Neural cell (in vitro differentiated cells): ENCODE data around the gene RERE. TPM values are rescaled to one million over a fixed set of nuclear protein-coding genes. Genes with fewer than 3 reads are reported as not detected.

ENCODE experiments used
- H2AFZ ChIP-seq: fragments of 200-600, 300-800 bp; sonication (generic), shearing (Covaris generic); 2 replicates; pipeline ENCODE4 v1.6.0; 2014; ENCODE audit warnings: low read depth, mild to moderate bottlenecking, antibody characterized with exemption, low read length, moderate library complexity
- H3F3A ChIP-seq: fragments of 200-600 bp; shearing (Covaris generic); 2 replicates; pipeline ENCODE4 v1.6.1; 2016; ENCODE audit warnings: mild to moderate bottlenecking, moderate library complexity, mixed read lengths, antibody characterized with exemption, low read length; ENCODE audit not compliant: insufficient read depth, poor library complexity, severe bottlenecking
- H3K27ac ChIP-seq: fragments of 200-600, 300-800 bp; sonication (generic), shearing (Covaris generic); 2 replicates; pipeline ENCODE4 v1.5.1; 2014; ENCODE audit warnings: mild to moderate bottlenecking, low read length, moderate library complexity
- H3K27me3 ChIP-seq: fragments of 300-800, 200-600 bp; sonication (generic), shearing (Covaris generic); 2 replicates; pipeline ENCODE4 v1.6.0; 2014; ENCODE audit warnings: mild to moderate bottlenecking, low read depth, low read length, moderate library complexity; ENCODE audit not compliant: insufficient read depth
- H3K36me3 ChIP-seq: fragments of 300-800, 200-600 bp; sonication (generic), shearing (Covaris generic); 2 replicates; pipeline ENCODE4 v1.5.1; 2014; ENCODE audit warnings: mild to moderate bottlenecking, antibody characterized with exemption, low read length, moderate library complexity; ENCODE audit not compliant: insufficient read depth
- H3K4me2 ChIP-seq: fragments of 300-800, 200-600 bp; sonication (generic), shearing (Covaris generic); 2 replicates; pipeline ENCODE4 v1.6.0; 2014; ENCODE audit warnings: mild to moderate bottlenecking, low read length
- H3K4me3 ChIP-seq: fragments of 300-800, 200-600 bp; sonication (generic), shearing (Covaris generic); 2 replicates; pipeline ENCODE4 v1.5.1; 2014; ENCODE audit warnings: mild to moderate bottlenecking, low read length, moderate library complexity
- H3K79me2 ChIP-seq: fragments of 200-600 bp; shearing (Covaris generic); replicated peaks from 2 replicates; pipeline ENCODE4 v1.6.0; 2014; ENCODE audit warnings: mild to moderate bottlenecking, low read length, moderate library complexity; ENCODE audit not compliant: insufficient read depth
- H3K9ac ChIP-seq: fragments of 300-800, 200-600 bp; sonication (generic), shearing (Covaris generic); 2 replicates; pipeline ENCODE4 v1.6.1; 2016; ENCODE audit warnings: mild to moderate bottlenecking, low read length, mixed read lengths
- H3K9me2 ChIP-seq: fragments of 200-600 bp; shearing (Covaris generic); 2 replicates; pipeline ENCODE4 v1.6.1; 2016; ENCODE audit warnings: mild to moderate bottlenecking, low read length, mixed read lengths; ENCODE audit not compliant: insufficient read depth
- H3K9me3 ChIP-seq: fragments of 200-600, 300-800 bp; sonication (generic), shearing (Covaris generic); 2 replicates; pipeline ENCODE4 v1.6.1; 2016; ENCODE audit warnings: mild to moderate bottlenecking, mixed run types, low read length, moderate library complexity, mixed read lengths
- H4K20me1 ChIP-seq: fragments of 200-600 bp; shearing (Covaris generic); 2 replicates; pipeline ENCODE4 v1.6.1; 2016; ENCODE audit warnings: mild to moderate bottlenecking, mixed run types; ENCODE audit not compliant: insufficient read depth
- EP300 ChIP-seq: fragments of 450-650 bp; conservative IDR thresholded peaks from 2 replicates; pipeline ENCODE4 v1.6.1; 2014; ENCODE audit warnings: antibody characterized with exemption, mild to moderate bottlenecking, moderate library complexity; ENCODE audit not compliant: poor library complexity, severe bottlenecking
- EZH2 ChIP-seq: fragments of 200-600, 300-800 bp; shearing (Covaris generic), sonication (generic); IDR thresholded peaks from 2 replicates; pipeline ENCODE4 v1.6.1; 2014; ENCODE audit warnings: antibody characterized with exemption, low read length, borderline replicate concordance, mild to moderate bottlenecking; ENCODE audit not compliant: insufficient read depth, poor library complexity, severe bottlenecking
- MXI1 ChIP-seq: fragments of 450-650 bp; conservative IDR thresholded peaks from 2 replicates; pipeline ENCODE4 v1.6.1; 2014; ENCODE audit warnings: antibody characterized with exemption, mild to moderate bottlenecking; ENCODE audit not compliant: poor library complexity, severe bottlenecking
- POLR2AphosphoS5 ChIP-seq: IDR thresholded peaks from 2 replicates; pipeline ENCODE4 v1.6.1; 2012
- RAD21 ChIP-seq: fragments of 450-650 bp; conservative IDR thresholded peaks from 2 replicates; pipeline ENCODE4 v1.6.1; 2014; ENCODE audit warnings: antibody characterized with exemption, mild to moderate bottlenecking, moderate library complexity
- SMC3 ChIP-seq: fragments of 450-650 bp; conservative IDR thresholded peaks from 2 replicates; pipeline ENCODE4 v1.6.1; 2014; ENCODE audit warnings: antibody characterized with exemption, mild to moderate bottlenecking, moderate library complexity; ENCODE audit not compliant: poor library complexity
- TAF1 ChIP-seq: IDR thresholded peaks from 2 replicates; pipeline ENCODE4 v1.6.1; 2012; ENCODE audit warnings: low read depth
- polyA plus RNA-seq: library from polyadenylated mRNA; depleted of rRNA; stranded (reverse); fragments of >200 nt; gene quantifications from 2 replicates; pipeline ENCODE4 v1.2.3, GENCODE V29; 2014
- TF ChIP-seq, protein P1 (sequence below): IDR thresholded peaks from 2 replicates; pipeline ENCODE4 v1.6.1; 2012; ENCODE audit warnings: borderline replicate concordance
- TF ChIP-seq, protein P2 (sequence below): fragments of 450-650 bp; IDR thresholded peaks from 2 replicates; pipeline ENCODE4 v1.5.1; 2014; ENCODE audit warnings: antibody characterized with exemption, mild to moderate bottlenecking, moderate library complexity; ENCODE audit not compliant: poor library complexity, severe bottlenecking

RERE gene
- polyA plus RNA-seq, 1 donor from 2014 or later = 21.0 TPM

DNA sequence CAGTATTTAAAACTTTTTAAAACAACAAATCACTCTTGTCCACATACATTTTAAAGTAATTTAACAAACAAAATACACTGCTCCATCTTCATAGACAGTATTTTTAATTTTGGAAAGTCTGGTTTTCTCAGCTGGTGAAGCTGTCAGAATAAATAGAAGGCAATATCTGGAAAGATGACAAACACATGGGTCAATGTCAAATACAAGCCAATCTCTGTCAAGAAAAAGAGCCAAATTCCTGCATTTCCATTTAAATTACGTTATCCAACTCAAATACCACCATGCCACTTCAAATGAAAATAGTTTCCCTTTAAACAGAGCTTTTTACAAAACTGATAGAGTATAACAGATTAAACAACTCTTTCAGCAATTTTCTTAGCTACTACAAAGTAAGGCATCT lies 176.5 kb downstream of the RERE start (continued):
- TF ChIP-seq, protein P1, sequence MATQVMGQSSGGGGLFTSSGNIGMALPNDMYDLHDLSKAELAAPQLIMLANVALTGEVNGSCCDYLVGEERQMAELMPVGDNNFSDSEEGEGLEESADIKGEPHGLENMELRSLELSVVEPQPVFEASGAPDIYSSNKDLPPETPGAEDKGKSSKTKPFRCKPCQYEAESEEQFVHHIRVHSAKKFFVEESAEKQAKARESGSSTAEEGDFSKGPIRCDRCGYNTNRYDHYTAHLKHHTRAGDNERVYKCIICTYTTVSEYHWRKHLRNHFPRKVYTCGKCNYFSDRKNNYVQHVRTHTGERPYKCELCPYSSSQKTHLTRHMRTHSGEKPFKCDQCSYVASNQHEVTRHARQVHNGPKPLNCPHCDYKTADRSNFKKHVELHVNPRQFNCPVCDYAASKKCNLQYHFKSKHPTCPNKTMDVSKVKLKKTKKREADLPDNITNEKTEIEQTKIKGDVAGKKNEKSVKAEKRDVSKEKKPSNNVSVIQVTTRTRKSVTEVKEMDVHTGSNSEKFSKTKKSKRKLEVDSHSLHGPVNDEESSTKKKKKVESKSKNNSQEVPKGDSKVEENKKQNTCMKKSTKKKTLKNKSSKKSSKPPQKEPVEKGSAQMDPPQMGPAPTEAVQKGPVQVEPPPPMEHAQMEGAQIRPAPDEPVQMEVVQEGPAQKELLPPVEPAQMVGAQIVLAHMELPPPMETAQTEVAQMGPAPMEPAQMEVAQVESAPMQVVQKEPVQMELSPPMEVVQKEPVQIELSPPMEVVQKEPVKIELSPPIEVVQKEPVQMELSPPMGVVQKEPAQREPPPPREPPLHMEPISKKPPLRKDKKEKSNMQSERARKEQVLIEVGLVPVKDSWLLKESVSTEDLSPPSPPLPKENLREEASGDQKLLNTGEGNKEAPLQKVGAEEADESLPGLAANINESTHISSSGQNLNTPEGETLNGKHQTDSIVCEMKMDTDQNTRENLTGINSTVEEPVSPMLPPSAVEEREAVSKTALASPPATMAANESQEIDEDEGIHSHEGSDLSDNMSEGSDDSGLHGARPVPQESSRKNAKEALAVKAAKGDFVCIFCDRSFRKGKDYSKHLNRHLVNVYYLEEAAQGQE = no peak
- TF ChIP-seq EP300 (no peak), POLR2AphosphoS5 (no peak), RAD21 (no peak), TAF1 (no peak)

DNA sequence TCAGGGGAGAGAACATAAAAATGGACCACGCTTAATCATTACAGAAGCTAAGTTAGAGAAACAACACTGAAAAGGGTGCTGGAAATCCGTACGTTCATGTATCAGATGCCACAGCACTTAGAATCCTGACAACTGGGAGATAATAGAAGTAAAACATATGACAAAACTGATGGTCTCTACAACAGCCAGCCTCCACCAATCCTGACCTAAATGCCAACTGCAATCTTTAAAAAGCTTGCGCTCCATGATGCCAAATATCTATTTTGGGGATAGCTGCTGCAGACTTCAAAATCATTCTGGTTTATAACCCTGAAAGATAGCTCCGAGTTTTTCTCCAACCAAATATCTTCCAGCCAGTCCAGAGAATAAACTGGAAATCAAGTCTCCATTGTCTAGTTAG lies 178.3 kb downstream of the RERE start:
- Histone ChIP-seq H3K9me3 (no peaks in the 10 kb centered on the region), H3K27me3 (no peaks in the 10 kb centered on the region), H3K4me2 (no peak overlapping the region), H3K36me3 (no peaks in the 10 kb centered on the region), H3F3A (no peaks in the 10 kb centered on the region), H4K20me1 (peaks cover 4% of the 10 kb centered on the region), H3K4me3 (no peak overlapping the region), H3K27ac (no peak overlapping the region), H2AFZ (no peak overlapping the region), H3K9ac (no peak overlapping the region), H3K9me2 (no peaks in the 10 kb centered on the region), H3K79me2 (peaks cover 78% of the 10 kb centered on the region)
- TF ChIP-seq SMC3 (no peak), EP300 (no peak), TAF1 (no peak), EZH2 (no peak), RAD21 (no peak), POLR2AphosphoS5 (no peak), MXI1 (no peak)
- TF ChIP-seq, protein P2, sequence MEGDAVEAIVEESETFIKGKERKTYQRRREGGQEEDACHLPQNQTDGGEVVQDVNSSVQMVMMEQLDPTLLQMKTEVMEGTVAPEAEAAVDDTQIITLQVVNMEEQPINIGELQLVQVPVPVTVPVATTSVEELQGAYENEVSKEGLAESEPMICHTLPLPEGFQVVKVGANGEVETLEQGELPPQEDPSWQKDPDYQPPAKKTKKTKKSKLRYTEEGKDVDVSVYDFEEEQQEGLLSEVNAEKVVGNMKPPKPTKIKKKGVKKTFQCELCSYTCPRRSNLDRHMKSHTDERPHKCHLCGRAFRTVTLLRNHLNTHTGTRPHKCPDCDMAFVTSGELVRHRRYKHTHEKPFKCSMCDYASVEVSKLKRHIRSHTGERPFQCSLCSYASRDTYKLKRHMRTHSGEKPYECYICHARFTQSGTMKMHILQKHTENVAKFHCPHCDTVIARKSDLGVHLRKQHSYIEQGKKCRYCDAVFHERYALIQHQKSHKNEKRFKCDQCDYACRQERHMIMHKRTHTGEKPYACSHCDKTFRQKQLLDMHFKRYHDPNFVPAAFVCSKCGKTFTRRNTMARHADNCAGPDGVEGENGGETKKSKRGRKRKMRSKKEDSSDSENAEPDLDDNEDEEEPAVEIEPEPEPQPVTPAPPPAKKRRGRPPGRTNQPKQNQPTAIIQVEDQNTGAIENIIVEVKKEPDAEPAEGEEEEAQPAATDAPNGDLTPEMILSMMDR = no peak
- TF ChIP-seq, protein P1 = no peak
